Gastroesophageal sphincter (tissue), 4 donors: ENCODE results near the gene AKAP4. TPM values are rescaled to one million over a fixed set of nuclear protein-coding genes. Genes with fewer than 3 reads are reported as not detected.

Experiments
- ATAC-seq: fragments of 150-250 bp; one replicate; pipeline ENCODE4 v1.9.1; 2016; ENCODE audit warnings: mild to moderate bottlenecking, moderate library complexity
- H3K27ac ChIP-seq, 4 donors: fragments of 200-600 bp; sonication (generic) in 3 of 4; 1 replicate in 3 of 4; 2 replicates in 1 of 4; pipeline ENCODE4 v1.5.1; 2016 to 2019
- H3K27me3 ChIP-seq: fragments of 200-600 bp; sonication (generic); one replicate; pipeline ENCODE4 v1.5.1; 2019
- H3K36me3 ChIP-seq, 2 donors: fragments of 200-600 bp; sonication (generic); one replicate each; pipeline ENCODE4 v1.5.1; 2019; ENCODE audit warnings: control low read depth in 1 of 2
- H3K4me1 ChIP-seq, 3 donors: fragments of 200-600 bp; sonication (generic); 1 replicate in 2 of 3; 2 replicates in 1 of 3; pipeline ENCODE4 v1.5.1; 2016 to 2019; ENCODE audit warnings: control low read depth in 2 of 3
- H3K4me3 ChIP-seq, 2 donors: fragments of 200-600 bp; sonication (generic); one replicate each; pipeline ENCODE4 v1.5.1; 2019; ENCODE audit warnings: mild to moderate bottlenecking in 1 of 2, moderate library complexity in 1 of 2
- H3K9me3 ChIP-seq, 3 donors: fragments of 200-600 bp; sonication (generic); one replicate each; pipeline ENCODE4 v1.5.1; 2017 to 2019; ENCODE audit warnings: control low read depth in 2 of 3
- CTCF ChIP-seq, 4 experiments: fragments of 200-600 bp in 2 of 4; fragments of 450-650 bp in 2 of 4; sonication (generic) in 1 of 4; IDR thresholded peaks; one replicate each; pipeline ENCODE4 v1.5.1; 2017 to 2019; ENCODE audit warnings: antibody characterized with exemption in 4 of 4, mild to moderate bottlenecking in 2 of 4, moderate library complexity in 2 of 4
- EP300 ChIP-seq: sonication (generic); formaldehyde crosslinking; IDR thresholded peaks from one replicate; pipeline ENCODE4 v1.6.1; 2017; ENCODE audit warnings: antibody characterized with exemption, mild to moderate bottlenecking
- POLR2A ChIP-seq, 2 donors: fragments of 450-650 bp; IDR thresholded peaks; one replicate each; pipeline ENCODE4 v1.6.1; 2017; ENCODE audit warnings: antibody characterized with exemption in 2 of 2, mild to moderate bottlenecking in 2 of 2, moderate library complexity in 1 of 2
- POLR2AphosphoS5 ChIP-seq: sonication (generic); formaldehyde crosslinking; IDR thresholded peaks from one replicate; pipeline ENCODE4 v1.6.1; 2017; ENCODE audit warnings: antibody characterized with exemption
- WGBS, 2 donors: methylation state at CpG; one replicate each; pipeline ENCODE4 v1.1.5; 2018; ENCODE audit warnings: low coverage in 1 of 2; 5-methylcytosine and 5-hydroxymethylcytosine counted together
- total RNA-seq, 4 donors: library from RNA; depleted of rRNA; stranded (reverse); fragments of >200 nt; gene quantifications; one replicate each; pipeline ENCODE4 v1.1.0, GENCODE V29; 2016

Gene AKAP4
- total RNA-seq, 4 donors from 2014 or later, result not detected

DNA sequence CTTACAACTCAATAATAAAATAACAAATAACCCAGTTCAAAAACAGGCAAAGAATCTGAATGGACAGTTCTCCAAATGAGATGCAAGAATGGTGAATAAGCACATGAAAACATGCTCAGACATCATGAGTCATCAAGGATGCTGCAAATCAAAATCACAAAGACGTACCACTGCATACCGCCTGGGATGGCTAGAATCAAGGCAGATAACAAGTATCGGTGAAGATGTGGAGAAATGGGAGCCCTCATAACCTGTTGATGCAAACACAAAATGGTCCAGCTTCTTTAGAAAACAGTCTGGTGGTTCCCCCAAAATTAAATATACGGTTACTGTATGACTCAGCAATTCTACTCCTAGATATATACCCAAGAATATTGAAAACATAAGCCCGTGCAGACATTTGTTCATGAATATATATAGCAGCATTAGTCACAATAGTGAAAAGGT is 32.5 kb downstream of the AKAP4 start:
- no peaks in the 10 kb centered on the region for H3K4me1 ChIP-seq
- H3K9me3 ChIP-seq, result no peaks in the 10 kb centered on the region
- no peaks in the 10 kb centered on the region for H3K27me3 ChIP-seq
- H3K4me3 ChIP-seq, result no peak overlapping the region
- TF ChIP-seq POLR2A (IDR thresholded peaks at IDR 0.05) (no peak), CTCF (IDR thresholded peaks at IDR 0.05) (no peak), POLR2AphosphoS5 (no peak), EP300 (no peak)
- no peak for ATAC-seq
- no peak overlapping the region for H3K27ac ChIP-seq
- WGBS, 2 donors, result 70 to 80% methylated on average over 3 to 5 of the region's 5 CpGs
- H3K36me3 ChIP-seq, result no peaks in the 10 kb centered on the region

DNA sequence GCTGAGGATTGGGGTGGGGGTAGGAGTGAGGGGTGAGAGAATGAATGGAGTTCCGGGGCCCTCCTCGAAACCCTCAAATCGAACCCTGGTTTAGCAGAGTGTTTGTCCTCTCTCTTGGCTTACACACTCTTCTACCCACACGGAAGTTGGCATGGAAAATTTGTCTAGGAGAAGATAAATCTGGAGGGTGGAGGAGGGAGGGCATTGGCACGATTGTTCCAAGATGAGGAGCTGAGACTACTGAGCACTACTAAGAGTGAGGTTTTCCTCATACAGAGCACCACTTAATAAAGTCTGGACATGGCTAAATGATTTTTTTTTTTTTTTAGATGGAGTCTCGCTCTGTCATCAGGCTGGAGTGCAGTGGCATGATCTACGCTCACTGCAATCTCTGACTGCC is 33.4 kb downstream of the AKAP4 start:
- TF ChIP-seq POLR2A (IDR thresholded peaks at IDR 0.05) (no peak), CTCF (IDR thresholded peaks at IDR 0.05) (no peak), POLR2AphosphoS5 (no peak)
- Histone ChIP-seq H3K27me3 (no peaks in the 10 kb centered on the region), H3K4me1 (no peaks in the 10 kb centered on the region), H3K27ac (no peak overlapping the region), H3K36me3 (no peaks in the 10 kb centered on the region), H3K9me3 (no peaks in the 10 kb centered on the region), H3K4me3 (no peak overlapping the region)
- 43 to 82% methylated on average over 2 to 3 of the region's 7 CpGs for WGBS, 2 donors
- ATAC-seq, result no peak

DNA sequence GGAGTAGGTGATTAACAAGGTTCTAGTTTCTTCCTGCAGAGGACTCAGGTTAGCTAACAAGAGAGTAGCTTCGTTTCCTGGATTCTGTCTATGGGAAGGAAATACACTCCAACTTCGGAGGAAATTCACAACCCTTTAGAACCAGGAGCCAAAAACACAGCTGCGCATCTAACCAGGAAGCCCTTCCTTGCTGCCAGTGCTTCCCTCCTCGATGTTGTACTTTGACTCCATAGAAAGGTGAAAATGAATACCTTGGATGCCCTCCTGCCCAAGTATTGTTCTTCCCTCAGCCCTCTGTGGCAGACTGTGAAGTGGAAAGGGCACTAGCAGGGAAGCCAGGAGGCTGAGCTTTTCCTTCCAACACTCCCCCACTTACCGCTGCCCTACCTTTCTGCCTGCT is 35.1 kb downstream of the AKAP4 start:
- Histone ChIP-seq H3K27ac (no peak overlapping the region), H3K4me1 (no peaks in the 10 kb centered on the region), H3K9me3 (no peaks in the 10 kb centered on the region), H3K4me3 (no peak overlapping the region), H3K36me3 (no peaks in the 10 kb centered on the region), H3K27me3 (no peaks in the 10 kb centered on the region)
- TF ChIP-seq POLR2AphosphoS5, result no peak
- TF ChIP-seq EP300, result no peak
- no peak for TF ChIP-seq POLR2A (IDR thresholded peaks at IDR 0.05)
- no peak for TF ChIP-seq CTCF (IDR thresholded peaks at IDR 0.05)
- ATAC-seq, result no peak
- WGBS, 2 donors, result 20 to 63% methylated on average over 1 to 5 of the region's 5 CpGs

DNA sequence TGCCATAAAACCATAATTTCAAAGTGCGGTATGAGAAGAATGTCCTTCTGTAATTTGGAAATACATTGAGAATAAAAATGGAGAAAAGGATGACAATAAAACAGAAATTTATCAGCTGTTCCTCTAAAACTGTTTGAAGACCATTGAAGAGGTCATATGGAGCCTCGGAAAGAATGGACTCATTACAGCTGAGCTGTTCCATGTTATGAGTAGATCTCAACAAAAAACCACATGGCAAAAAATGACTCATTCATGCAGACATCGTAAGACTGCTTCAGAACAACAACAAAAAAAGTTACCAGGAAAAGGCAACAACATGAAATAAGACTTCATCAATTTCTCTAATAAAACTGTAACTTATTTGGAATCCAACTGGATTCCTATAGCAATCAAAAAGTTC is 39.7 kb downstream of the AKAP4 start:
- Histone ChIP-seq H3K27ac (no peak overlapping the region), H3K36me3 (no peaks in the 10 kb centered on the region), H3K4me3 (no peak overlapping the region), H3K27me3 (no peaks in the 10 kb centered on the region), H3K9me3 (no peaks in the 10 kb centered on the region), H3K4me1 (no peaks in the 10 kb centered on the region)
- no peak for ATAC-seq
- 8 to 53% methylated on average over 2 to 3 of the region's 3 CpGs for WGBS, 2 donors
- TF ChIP-seq CTCF (IDR thresholded peaks at IDR 0.05), result no peak
- TF ChIP-seq POLR2AphosphoS5, result no peak
- TF ChIP-seq POLR2A (IDR thresholded peaks at IDR 0.05), result no peak
- TF ChIP-seq EP300, result no peak

DNA sequence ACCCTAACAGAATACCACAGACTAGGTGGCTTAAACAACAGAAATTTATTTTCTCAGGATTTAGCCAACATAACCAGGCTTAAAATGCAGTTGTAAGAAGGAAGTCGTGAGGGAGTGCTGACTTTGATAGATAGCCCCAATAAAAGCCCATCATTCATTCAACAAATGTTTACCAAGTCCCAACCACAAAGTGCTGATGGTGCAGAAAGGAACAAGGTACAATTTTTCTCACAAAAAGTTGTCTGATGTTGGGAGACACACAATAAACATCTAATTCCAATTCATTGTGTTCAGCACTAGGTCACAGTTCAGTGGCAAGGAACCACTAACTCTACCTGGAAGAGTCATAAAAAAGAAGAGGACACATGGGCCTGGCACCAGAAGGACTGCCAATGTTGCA is 42.2 kb downstream of the AKAP4 start:
- Histone ChIP-seq H3K36me3 (no peaks in the 10 kb centered on the region), H3K27me3 (no peaks in the 10 kb centered on the region), H3K4me1 (no peaks in the 10 kb centered on the region), H3K27ac (no peak overlapping the region), H3K4me3 (no peak overlapping the region), H3K9me3 (no peaks in the 10 kb centered on the region)
- WGBS, 2 donors, result 25 to 29% methylated on average over 1 of the region's 1 CpG
- ATAC-seq, result no peak
- TF ChIP-seq CTCF (IDR thresholded peaks at IDR 0.05) (no peak), EP300 (no peak), POLR2AphosphoS5 (no peak), POLR2A (IDR thresholded peaks at IDR 0.05) (no peak)
